HG03354 (cell line): ENCODE data around the gene S100A16.

Source experiments
- ATAC-seq: cut with Tn5 transposase; IDR thresholded peaks from one replicate; pipeline ENCODE4 v1.9.1; 2021; ENCODE audit warnings: mild to moderate bottlenecking; ENCODE audit not compliant: unreplicated experiment, poor library complexity, severe bottlenecking

S100A16 gene

DNA sequence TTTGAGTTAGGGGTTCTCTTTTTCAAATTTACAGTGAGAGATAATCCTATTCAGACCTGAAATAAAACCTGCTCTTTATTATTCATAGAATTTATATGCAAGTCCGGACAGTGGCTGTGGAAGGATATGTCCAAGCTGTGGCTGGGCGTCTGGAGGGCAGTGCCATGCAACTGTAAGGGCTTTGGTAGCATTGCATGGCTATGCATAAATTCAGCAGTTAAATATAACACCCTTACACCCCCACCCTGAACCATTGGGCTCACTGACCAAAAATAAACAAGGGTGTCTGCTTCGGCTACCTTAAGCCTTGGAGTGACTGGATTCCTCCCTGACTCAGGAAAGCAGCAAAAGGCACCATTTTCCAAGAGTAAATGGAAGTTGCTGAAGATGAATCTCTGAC lies 26.3 kb upstream of the S100A16 start:
- ATAC-seq: no peak

DNA sequence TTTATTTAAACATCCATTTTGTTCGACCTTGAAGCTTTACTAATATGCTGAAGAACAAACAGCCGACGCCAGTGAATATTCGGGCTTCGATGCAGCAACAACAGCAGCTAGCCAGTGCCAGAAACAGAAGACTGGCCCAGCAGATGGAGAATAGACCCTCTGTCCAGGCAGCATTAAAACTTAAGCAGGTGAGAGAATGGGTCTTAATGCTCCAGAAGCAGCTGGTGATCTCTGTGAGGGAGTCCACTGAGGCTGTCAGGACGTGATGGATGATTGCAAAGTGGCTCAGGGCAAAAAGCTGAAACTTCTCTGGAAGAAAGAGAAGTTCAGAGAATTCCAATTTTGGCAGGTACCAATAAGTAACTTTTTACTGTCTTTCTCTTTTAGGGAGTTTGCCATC lies 25.3 kb upstream of the S100A16 start:
- no peak for ATAC-seq

DNA sequence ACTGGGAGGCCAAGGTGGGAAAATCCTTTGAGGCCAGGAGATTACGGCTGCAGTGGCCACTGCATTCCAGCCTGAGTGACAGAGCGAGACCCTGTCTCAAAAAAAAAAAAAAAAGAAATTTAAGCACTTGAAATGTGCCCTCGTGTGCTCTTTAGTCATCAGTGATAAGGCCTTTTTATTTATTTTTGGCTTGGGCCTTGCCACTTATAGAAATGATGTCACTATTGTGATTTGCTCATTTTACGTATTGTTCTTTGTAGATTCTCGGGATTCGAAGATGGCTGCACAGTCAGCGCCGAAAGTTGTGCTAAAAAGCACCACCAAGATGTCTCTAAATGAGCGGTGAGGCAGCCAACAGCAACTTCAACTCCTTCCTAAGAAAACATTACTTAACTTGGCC lies 23.4 kb upstream of the S100A16 start:
- ATAC-seq: no peak

DNA sequence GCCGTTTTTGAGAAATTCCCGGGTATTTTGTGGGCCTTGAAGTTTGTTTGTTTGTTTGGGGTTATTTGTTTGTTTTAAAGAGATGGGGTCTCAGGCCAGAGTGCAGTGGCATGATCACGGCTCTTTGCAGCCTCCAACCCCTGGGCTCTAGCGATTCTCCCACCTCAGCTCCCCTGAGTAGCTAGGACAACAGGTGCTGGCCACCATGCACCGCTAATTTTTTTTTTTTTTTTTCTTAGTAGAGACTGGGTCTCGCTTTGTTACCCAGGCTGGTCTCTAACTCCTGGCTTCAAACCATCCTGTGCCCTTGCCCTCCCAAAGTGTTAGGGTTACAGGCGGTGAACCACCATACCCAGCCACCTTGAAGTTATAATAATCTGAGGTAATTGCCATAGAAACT lies 22.9 kb upstream of the S100A16 start:
- no peak for ATAC-seq

DNA sequence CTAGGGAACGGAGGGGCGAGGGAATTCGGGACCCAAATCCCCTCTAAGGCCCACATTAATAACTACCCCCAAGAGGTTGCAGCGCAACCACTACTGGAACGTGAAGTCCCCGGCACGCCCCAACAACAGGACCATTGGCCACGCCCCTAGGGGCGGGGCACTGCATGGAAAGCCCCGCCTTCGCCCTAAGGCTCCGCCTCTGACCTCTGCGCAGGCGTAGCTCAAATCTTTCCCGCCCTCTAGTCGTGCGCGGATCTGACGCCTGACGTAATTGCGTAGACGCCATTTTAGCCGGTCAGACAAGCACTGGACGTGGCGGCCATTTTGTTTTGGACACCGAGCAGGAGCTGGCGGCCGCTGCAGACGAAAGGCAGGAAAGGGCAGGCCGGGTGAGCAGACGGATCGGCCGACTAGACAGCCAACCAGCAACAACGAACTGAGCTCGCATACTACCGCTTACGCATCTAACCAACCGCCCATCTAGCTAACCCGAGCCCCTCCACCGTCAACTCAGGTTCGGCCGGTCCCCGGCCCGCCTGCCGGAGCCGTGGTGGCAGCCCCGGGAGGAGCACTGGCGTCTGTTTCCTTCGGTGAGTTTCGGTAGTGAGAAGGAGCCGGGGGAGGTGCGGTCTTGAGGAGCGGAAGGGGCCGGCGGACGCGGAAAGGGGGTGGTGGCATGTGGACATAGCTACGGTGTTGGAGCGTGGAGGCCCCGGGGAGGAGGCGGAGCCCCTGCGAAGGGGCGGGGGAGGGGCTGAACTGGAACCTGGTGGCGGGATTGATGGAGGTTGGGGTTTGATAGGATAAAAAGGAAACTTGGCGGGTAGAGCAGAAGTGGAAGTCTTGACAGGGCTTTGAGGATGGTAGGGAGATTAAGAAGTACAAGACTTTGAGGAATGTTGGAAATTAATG lies 21.1 kb upstream of the S100A16 start, which contains the start of gene CHTOP:
TSS of gene CHTOP (plus strand) at position 313 of the 912 bp plus-strand sequence. CDS start 2,523 bp downstream, outside the sequence.
- peak; percentile 91 for ATAC-seq

DNA sequence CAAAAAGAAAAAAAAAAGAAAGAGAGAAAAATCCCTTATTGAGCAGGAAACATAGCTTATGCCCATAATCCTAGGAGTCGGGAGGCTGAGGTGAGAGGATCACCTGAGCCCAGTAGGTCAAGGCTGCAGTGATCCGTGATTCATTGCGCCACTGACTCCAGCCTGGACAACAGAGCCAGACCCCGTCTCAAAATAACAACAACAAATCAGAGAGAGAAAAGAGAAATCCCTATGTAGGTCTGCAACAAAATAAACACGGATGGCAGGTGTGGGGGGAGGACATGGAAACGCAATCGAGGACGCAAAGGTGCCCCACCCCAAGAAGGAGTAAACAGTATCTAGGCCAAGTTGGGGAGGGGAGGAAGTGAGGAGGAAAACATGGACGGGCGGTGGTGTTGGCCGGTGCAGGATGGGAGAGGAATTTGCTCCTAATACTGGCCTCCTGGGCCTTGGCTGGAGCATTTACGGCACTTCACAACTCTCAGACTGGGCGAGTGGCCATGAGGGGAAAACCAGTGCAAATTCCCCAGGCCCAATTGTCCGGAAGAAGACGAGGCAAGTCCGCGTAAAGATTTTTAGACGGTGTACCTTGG lies 20.3 kb upstream of the S100A16 start:
- ATAC-seq: peak; percentile 1

DNA sequence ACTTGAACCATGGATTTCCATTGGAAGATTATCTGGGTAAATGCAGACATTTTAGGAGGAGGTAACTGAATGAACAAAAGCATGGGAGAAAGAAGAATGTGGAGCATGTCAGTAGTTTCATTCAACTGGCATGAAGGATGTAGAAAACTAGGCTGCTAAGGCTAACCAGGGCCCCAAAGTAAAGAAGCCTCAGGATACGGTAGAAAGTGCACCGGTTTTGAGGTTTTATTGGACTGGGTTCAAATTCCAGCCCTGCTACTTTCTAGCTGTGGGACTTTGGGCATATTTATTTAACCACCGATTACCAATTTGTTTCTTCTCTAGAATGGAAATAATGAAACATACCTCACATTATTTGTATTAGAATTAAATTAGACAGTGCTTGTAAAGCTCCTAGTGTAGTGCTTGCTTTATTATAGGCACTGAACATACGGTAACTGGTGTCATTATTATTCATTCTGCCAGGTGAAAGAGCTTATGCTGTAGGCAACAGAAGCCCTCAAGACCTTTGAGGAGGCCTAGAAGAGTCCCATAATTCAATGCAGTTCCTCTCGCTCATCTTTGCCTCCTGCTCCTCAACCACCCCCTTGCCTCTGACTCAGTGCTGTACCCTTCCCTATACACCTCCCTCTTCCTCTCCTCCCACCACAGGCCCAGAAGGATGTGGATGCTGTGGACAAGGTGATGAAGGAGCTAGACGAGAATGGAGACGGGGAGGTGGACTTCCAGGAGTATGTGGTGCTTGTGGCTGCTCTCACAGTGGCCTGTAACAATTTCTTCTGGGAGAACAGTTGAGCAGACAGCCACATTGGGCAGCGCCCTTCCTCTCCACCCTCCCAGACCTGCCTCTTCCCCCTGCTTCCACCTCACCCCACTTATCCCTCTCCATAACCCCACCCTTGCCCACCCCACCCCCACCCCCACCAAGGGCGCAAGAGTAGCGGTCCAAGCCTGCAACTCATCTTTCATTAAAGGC lies 18.4 kb upstream of the S100A16 start:
- ATAC-seq: no peak

DNA sequence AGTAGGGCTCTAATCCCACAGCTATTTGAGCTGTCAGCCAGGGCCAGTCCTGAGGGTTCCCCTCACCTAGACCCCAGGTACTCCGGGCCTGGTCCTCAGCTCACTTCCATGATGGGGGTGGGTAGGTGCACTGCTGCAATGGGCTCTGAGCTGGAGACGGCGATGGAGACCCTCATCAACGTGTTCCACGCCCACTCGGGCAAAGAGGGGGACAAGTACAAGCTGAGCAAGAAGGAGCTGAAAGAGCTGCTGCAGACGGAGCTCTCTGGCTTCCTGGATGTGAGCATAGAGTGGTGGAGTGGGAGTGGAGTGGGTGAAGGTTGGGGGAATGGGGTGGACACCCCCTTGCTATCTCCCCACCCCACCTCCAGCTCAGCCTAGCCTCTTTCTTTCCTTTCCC lies 17.4 kb upstream of the S100A16 start:
- ATAC-seq: no peak

DNA sequence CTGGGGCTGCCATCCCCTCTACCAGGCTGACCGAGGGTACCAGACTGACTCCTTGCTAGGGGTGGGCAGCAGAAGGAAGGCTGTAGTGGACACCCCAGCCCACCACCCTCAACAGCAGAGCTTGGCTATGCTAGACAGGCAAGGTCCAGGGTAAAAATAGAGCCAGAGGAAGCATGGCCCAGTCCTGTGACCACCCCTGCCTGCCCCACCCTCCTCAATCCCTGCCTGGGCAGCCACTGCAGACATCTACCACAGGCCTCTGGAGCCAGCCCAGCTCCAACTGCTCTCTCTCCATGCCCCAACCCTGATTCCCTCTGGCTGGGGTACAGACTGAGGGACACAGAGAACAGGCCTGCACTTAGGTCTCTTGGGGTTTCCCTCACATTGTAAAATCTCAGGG lies 17.0 kb upstream of the S100A16 start:
- ATAC-seq: no peak

DNA sequence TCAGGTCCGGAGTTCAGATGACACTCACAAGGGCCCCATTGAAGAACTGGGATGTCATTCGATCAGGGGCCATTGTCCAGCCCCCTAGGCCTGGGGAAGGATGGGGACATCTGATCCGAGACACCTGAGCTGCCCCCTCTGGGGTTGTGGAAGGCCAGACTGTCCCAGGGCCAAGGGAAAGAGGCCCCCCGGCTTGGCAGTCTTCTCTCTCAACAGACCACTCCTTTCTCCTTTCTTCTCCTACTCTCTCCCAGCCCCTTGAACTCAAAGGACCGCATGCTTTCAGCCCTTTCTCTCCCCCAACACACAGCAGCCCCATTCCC lies 16.4 kb upstream of the S100A16 start:
- ATAC-seq: no peak

DNA sequence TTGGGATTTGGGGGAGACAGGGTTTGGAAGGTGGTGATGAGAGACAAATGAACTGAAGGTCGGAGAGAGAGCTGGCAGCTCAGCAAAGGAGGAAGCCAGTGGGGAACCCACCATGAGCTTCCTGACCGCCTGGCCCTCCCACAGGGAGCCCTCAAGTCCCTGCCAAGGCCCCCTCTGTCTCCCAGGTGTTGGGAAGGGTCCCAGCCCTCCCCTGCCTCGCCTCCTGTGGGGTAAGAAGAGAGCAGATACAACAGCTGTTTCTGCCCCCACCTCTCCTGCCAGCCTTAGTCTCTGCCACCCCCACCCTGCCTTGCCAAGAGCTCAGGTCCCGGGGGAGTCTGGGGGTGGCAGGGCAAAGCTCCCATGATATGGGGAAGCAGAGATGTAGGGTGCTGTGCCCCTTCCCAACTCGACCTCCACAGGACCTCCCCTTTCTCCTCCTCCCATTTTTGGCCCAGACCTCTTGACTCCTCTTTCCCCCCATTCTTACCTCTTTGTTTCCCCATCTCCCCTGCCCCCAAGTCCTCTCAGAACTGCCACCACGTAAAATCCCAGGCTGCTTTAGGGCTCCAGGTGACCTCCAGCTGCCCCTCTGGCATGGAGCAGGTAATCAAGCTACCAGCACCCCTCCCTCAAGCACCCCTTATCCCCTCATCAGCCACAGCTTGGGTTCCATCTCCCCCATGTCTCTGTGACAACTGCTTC lies 15.9 kb upstream of the S100A16 start:
- no peak for ATAC-seq

DNA sequence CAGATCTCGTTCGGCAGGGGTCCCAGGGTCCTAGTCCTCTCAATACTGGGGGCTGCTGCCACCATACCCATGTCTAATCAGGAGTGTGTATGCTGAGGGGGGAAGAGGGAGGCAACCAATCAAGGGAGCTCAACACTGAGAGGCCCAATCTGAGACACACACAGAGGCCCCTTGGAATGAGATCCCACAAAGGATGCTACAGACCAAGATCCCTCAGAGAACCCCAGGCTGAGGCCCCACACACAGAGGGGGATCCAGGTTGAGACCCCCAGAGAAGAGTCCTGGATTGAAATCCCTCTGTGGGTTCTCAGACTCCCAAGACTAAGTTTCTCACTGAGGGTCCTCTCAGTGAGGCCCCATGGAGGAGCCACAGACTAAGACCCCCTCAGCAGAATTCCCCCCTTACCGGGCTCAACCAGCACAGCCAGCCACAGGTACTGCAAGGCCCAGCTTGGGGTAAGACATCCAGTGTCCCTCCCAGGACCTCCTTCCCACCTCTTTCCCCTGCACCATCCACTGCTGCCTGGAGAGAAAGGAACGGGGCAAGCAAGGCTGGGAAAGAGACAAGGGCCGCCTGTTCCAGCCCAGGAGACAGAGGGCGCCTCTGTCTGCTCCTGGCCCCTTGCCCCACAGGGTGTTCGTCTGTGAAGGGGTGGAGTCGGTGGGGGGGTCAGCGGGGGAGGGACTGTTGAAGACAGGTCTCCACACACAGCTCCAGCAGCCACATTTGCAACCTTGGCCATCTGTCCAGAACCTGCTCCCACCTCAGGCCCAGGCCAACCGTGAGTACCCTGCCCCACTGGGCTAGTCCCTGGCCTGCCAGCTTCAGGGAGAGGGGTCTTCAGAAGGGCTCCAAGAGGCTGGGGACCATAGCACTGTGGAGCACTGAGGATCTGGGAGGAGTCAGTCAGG lies 15.0 kb upstream of the S100A16 start, which contains the start of gene S100A1:
TSS of gene S100A1 (plus strand) at position 720 of the 912 bp plus-strand sequence. CDS start 2,088 bp downstream, outside the sequence.
- no peak for ATAC-seq

DNA sequence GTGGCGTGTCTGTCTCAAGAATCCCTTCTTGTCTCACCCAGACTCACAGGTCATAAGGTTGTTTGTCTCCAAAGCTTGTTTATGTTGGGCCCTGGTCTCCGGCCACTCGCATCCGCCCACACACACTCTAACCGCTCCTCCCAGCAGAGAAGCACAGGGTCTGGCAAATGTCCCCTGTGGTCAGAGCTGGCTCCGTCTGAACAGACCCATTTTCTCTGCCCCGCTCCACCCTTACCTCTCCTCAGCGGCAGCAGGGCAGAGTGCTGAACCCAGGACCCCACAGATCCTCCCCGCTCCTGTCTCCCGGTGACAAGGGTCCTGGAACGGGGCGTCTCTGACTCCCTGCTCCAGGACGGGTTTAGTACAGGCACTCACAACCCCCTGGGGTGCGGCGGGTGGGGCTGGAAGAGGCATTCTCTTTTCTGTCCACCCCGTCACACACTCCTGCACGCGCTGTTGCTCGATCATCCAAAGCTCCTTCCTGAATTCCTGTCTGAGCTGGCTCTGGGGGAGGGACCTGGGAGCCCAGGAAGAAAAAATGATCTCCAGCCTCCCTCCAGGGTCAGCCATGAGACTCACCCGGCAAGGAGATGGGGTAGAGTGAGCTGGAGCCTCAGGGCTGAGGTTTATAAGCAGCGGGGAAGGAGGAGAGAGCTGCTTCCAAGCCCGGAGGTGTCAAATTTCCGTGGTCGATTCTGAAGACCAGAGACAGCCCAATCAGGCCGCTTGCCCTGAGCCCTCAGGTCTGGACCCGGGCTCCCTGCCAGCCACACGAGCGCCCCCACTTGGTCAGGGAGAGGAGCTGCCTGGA lies 14.2 kb upstream of the S100A16 start, which contains the start of gene S100A13:
TSS of gene S100A13 (minus strand) at position 602 of the 811 bp plus-strand sequence. CDS start 1,033 bp downstream, outside the sequence.
- ATAC-seq: no peak

DNA sequence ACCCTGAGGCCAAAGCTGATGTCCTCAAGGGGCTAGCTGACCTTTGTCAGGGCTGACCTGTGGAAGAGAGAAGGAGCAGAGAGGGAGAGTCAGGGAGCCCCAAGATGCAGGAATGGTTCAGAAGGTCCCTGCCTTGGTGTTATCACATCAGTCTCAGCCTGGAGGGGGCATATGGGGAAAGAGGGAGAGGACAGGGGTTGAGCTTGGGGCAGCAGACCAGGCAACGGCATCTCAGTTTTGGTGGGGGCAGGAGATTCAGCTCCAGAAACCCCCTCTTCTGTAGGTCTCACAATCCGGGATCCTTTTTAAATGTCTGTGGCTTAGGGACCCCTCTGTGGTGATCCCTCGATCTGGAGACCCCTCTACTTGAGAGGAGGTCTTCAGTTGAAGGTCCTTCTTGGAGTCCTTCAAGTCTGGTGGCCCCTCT lies 13.6 kb upstream of the S100A16 start:
- no peak for ATAC-seq

DNA sequence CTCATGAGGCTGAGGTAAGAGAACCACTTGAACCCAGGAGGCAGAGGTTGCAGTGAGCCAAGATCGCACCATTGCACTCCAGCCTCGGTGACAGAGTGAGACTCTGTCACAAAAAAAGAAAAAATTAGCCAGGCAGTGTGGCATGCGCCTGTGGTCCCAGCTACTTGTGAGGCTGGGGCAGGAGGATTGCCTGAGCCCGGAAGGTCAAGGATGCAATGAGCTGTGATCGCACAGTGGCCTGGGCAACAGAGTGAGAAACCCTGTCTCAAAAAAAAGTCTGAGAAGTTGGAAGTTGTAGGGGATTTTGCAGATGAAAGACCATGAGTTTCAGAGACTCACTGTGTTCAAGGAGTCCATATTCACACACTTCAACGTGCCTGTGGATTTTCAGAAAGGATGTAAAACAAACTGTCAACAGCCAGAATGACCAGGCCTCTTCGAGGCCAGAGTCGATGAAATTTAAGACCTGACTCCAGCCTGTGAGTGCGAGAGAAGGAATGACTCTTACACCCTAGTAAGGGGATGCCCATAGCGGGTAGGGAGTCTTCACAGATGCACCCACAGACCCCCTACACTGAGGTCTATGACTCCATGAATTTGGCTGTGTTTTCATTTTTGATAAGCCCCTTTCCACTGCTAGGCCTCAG lies 12.2 kb upstream of the S100A16 start:
- no peak for ATAC-seq

DNA sequence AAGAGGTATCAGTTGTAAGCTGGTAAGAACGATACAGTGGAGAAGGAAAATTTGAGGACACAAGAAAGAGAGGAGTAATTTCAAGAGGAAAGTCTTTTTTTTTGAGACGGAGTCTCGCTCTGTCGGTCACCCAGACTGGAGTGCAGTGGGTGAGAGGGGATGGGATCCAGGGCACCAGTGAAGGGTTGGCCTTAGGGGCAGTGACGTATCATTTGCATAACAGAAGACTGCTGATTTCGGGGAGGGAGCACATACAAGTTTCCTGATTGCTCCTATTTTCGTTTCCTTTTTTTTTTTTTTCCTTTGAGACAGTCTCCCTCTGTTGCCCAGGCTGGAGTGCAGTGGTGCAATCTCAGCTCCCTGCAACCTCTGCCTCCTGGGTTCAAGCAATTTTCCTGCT lies 10.2 kb upstream of the S100A16 start:
- no peak for ATAC-seq

DNA sequence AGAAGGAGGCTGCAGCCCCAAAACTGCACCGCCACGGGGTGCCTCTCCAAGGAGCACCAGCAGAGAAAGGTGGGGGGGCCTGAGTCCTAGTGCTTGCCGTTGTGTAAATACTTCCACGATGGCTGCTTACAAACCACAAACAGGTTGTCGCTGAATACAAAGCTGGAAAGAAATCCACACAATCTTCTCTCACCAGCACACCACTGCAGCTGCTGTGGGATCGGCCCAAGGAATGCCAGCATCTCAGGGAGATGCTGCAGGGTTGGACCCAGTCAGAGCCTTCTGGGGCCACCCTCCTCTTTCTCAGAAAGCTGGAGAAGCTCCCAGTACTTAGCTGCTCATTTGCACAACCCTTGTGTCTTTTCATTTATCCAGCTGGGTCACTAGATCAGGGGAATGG lies 6.2 kb upstream of the S100A16 start:
- no peak for ATAC-seq
